OCI-LY7 (cell line): ENCODE data around the gene RIC8B. TPM values are rescaled to one million over a fixed set of nuclear protein-coding genes. Genes with fewer than 3 reads are reported as not detected.
"Not testable (repeated sequence)": the region's sequence is repeated elsewhere in the genome, so short reads cannot be mapped to it uniquely, and the experiment has no call there.

ENCODE experiments used
- BruUV-seq: library from RNA; stranded (reverse); fragments of 400-500 nt; replicated peaks from 2 replicates; lab custom pipeline; 2021; lab: Mats Ljungman, UMichigan
- CTCF ChIA-PET: fragments of 300-600 bp; sonication (Branson Sonifier 250); formaldehyde crosslinking; loops from one replicate; lab custom pipeline; 2022; ENCODE audit warnings: antibody characterized with exemption; ENCODE audit not compliant: unreplicated experiment; lab: Charles Lee
- POLR2A ChIA-PET: fragments of 300-600 bp; sonication (Branson Sonifier 250); formaldehyde crosslinking; loops from one replicate; lab custom pipeline; 2022; ENCODE audit warnings: antibody characterized with exemption; lab: Charles Lee
- DNase-seq: peaks from one replicate; pipeline ENCODE4 v3.0.0-alpha.2; 2015; ENCODE audit warnings: low spot score
- H2AFZ ChIP-seq: fragments of 200-600 bp; sonication (generic), shearing (Covaris generic); 2 replicates; pipeline ENCODE4 v1.6.1; 2014; ENCODE audit warnings: mild to moderate bottlenecking, antibody characterized with exemption, low read length, moderate library complexity
- H3K27ac ChIP-seq: fragments of 200-600 bp; sonication (generic); 2 replicates; pipeline ENCODE4 v1.5.1; 2014; ENCODE audit warnings: mixed run types, low read depth, mild to moderate bottlenecking, moderate library complexity, low read length, inconsistent platforms; ENCODE audit not compliant: poor library complexity, severe bottlenecking
- H3K36me3 ChIP-seq: fragments of 200-600 bp; sonication (generic); 2 replicates; pipeline ENCODE4 v1.6.1; 2014; ENCODE audit warnings: mild to moderate bottlenecking, antibody characterized with exemption, low read length, moderate library complexity, mixed read lengths; ENCODE audit not compliant: insufficient read depth
- H3K4me1 ChIP-seq: fragments of 200-600 bp; sonication (generic); 2 replicates; pipeline ENCODE4 v1.5.1; 2014; ENCODE audit warnings: mild to moderate bottlenecking, low read length; ENCODE audit not compliant: insufficient read depth, poor library complexity, severe bottlenecking
- H3K4me2 ChIP-seq: fragments of 200-600 bp; sonication (generic); 2 replicates; pipeline ENCODE4 v1.6.1; 2014; ENCODE audit warnings: mild to moderate bottlenecking, low read length
- H3K4me3 ChIP-seq: fragments of 200-600 bp; sonication (generic); 2 replicates; pipeline ENCODE4 v1.5.1; 2014; ENCODE audit warnings: mild to moderate bottlenecking, low read depth, low read length; ENCODE audit not compliant: poor library complexity, severe bottlenecking
- H3K79me2 ChIP-seq: fragments of 200-600 bp; sonication (generic); 2 replicates; pipeline ENCODE4 v1.6.1; 2016; ENCODE audit warnings: low read depth, mild to moderate bottlenecking, low read length, moderate library complexity, mixed read lengths; ENCODE audit not compliant: insufficient read depth
- H3K9me2 ChIP-seq: fragments of 200-600 bp; sonication (generic); 2 replicates; pipeline ENCODE4 v1.6.1; 2016; ENCODE audit warnings: mild to moderate bottlenecking, low read length, mixed read lengths; ENCODE audit not compliant: insufficient read depth
- H3K9me3 ChIP-seq: fragments of 200-600 bp; sonication (generic); 2 replicates; pipeline ENCODE4 v1.6.1; 2014; ENCODE audit warnings: mild to moderate bottlenecking, mixed run types, low read length, mixed read lengths
- H4K20me1 ChIP-seq: fragments of 200-600 bp; sonication (generic); 2 replicates; pipeline ENCODE4 v1.6.1; 2014; ENCODE audit warnings: mild to moderate bottlenecking, antibody characterized with exemption, low read length, moderate library complexity, mixed read lengths; ENCODE audit not compliant: insufficient read depth
- EZH2phosphoT487 ChIP-seq: fragments of 200-600 bp; sonication (generic); IDR thresholded peaks from 2 replicates; pipeline ENCODE4 v1.6.1; 2018; ENCODE audit warnings: low read depth, borderline replicate concordance, mild to moderate bottlenecking, mixed run types, antibody characterized with exemption, low read length, moderate library complexity, mixed read lengths
- intact Hi-C: fragments of 100-400 bp; cut with micrococcal nuclease; formaldehyde crosslinking; loops from one replicate; pipeline ENCODE4 v1.10.0; 2022; ENCODE audit not compliant: unreplicated experiment
- total RNA-seq, 2 experiments: library from RNA; depleted of rRNA in 1 of 2; stranded (reverse); fragments of >200 nt in 1 of 2; shearing (Covaris generic) in 1 of 2; gene quantifications; 2 replicates each; pipeline ENCODE4 v1.2.3, GENCODE V29; 2014 to 2022
- TF ChIP-seq, protein P1 (sequence below): fragments of 200-600 bp; sonication (generic); conservative IDR thresholded peaks from 2 replicates; pipeline ENCODE4 v1.5.1; 2014; ENCODE audit warnings: mild to moderate bottlenecking, antibody characterized with exemption, low read length, moderate library complexity, mixed read lengths

RIC8B gene
- total RNA-seq, 2 experiments from 2014 or later: 9.6 TPM; not detected in 1

DNA sequence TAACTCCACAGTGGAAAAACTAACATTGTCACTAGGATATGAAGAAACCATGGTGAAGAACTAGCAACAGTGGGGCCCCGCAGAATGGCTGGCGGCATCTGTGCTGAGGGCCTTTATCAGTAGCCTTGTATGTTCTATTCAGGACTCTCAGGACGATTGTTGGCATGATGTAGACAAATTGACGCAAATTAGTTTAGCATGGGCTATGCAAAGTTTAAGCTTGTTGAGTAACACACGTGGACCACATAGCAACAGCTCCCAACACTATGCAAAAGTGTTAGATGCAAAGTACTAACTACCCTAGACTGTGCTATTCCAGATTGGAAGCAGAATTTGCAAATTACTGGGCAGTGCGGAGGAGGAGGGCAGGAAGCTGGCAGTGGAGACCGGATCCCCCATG lies 143.0 kb downstream of the RIC8B start:
- Histone ChIP-seq H3K36me3 (no peaks in the 10 kb centered on the region), H3K27ac (no peak overlapping the region), H3K4me1 (no peaks in the 10 kb centered on the region), H3K9me2 (no peaks in the 10 kb centered on the region), H3K4me2 (no peak overlapping the region), H3K4me3 (no peak overlapping the region), H3K9me3 (no peaks in the 10 kb centered on the region), H2AFZ (no peak overlapping the region), H3K79me2 (no peaks in the 10 kb centered on the region), H4K20me1 (no peaks in the 10 kb centered on the region)
- TF ChIP-seq, protein P1, sequence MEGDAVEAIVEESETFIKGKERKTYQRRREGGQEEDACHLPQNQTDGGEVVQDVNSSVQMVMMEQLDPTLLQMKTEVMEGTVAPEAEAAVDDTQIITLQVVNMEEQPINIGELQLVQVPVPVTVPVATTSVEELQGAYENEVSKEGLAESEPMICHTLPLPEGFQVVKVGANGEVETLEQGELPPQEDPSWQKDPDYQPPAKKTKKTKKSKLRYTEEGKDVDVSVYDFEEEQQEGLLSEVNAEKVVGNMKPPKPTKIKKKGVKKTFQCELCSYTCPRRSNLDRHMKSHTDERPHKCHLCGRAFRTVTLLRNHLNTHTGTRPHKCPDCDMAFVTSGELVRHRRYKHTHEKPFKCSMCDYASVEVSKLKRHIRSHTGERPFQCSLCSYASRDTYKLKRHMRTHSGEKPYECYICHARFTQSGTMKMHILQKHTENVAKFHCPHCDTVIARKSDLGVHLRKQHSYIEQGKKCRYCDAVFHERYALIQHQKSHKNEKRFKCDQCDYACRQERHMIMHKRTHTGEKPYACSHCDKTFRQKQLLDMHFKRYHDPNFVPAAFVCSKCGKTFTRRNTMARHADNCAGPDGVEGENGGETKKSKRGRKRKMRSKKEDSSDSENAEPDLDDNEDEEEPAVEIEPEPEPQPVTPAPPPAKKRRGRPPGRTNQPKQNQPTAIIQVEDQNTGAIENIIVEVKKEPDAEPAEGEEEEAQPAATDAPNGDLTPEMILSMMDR: no peak
- no peak for TF ChIP-seq EZH2phosphoT487
- ChIA-PET POLR2A (interaction anchor here (0.6 to 1.0 kb wide), 2 partner anchors 254 to 559 kb away, joined by 3 read pairs; partner anchors contain the start of gene POLR3B), CTCF (no interaction called here)
- no peak for DNase-seq
- BruUV-seq: no TSS peak
- intact Hi-C loops: loop anchor here (10.0 kb wide), 1 partner anchor 563 kb away; the partner anchor contains the start of gene POLR3B

DNA sequence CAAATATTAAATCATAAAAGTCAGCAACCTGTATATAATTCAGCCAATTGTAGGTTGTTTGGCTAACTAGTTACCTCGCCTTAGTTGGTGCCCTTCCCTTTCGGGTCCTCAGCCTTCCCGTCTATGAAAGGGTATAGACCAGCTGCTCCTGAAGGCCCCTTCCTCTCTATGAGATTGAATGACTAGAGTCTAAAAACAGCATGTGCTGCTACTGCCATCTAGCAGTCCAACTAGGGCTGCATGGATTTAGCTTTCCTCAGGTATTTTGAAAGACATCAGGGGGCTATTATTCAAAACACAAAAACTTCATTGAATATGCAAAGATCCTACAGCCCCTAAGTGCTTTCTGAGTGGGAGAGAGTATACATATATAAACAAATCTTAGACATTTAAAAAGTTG lies 144.3 kb downstream of the RIC8B start:
- no peak for TF ChIP-seq EZH2phosphoT487
- TF ChIP-seq, protein P1: peak; percentile 79
- DNase-seq: peak; percentile 35
- H3K9me3 ChIP-seq: no peaks in the 10 kb centered on the region
- no peaks in the 10 kb centered on the region for H3K36me3 ChIP-seq
- H4K20me1 ChIP-seq: no peaks in the 10 kb centered on the region
- no peaks in the 10 kb centered on the region for H3K4me1 ChIP-seq
- intact Hi-C loops: loop anchor here (1.0 to 10.0 kb wide), 3 partner anchors 182 to 564 kb away; partner anchors contain the start of gene POLR3B
- no peak overlapping the region for H2AFZ ChIP-seq
- BruUV-seq: no TSS peak
- POLR2A ChIA-PET: no interaction called here
- H3K27ac ChIP-seq: no peak overlapping the region
- CTCF ChIA-PET: no interaction called here
- H3K4me2 ChIP-seq: no peak overlapping the region
- no peaks in the 10 kb centered on the region for H3K9me2 ChIP-seq
- no peaks in the 10 kb centered on the region for H3K79me2 ChIP-seq
- no peak overlapping the region for H3K4me3 ChIP-seq

DNA sequence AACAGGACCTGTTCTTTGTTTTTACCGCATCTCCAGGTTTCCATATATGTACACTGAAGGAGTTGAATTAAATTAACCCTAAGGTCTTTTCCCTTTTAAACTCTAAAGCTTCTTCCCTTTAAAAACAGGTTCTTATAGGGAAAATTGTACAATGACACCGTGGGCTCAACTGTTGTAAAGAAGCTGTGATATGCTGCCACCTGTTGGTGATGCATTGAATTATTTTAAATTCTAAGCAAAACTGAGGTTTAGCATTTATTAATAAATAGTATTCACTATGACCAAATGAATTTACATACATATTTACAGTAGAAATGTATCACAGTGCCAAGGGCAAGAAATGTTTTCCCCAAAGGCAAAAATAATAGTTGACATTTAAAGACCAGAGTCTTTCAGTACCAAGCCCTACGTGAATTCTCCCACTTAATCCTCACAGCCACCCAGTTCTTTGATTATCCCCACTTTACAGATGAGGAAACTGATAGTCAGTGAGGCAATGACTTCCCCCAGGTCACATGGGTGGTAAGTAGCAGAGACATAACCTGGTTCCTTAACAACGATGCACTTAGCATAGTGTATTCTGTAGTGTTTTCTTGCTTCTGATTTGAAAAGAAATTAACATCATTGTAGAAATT lies 145.5 kb downstream of the RIC8B start:
- Histone ChIP-seq H3K79me2 (no peaks in the 10 kb centered on the region), H3K9me2 (no peaks in the 10 kb centered on the region), H3K27ac (no peak overlapping the region), H3K4me3 (no peak overlapping the region), H2AFZ (no peak overlapping the region), H3K4me2 (no peak overlapping the region), H3K4me1 (no peaks in the 10 kb centered on the region), H3K36me3 (no peaks in the 10 kb centered on the region), H3K9me3 (no peaks in the 10 kb centered on the region), H4K20me1 (no peaks in the 10 kb centered on the region)
- POLR2A ChIA-PET: interaction anchor here (0.8 kb wide), 1 partner anchor 22 kb away, joined by 3 read pairs; no protein-coding TSS in a partner anchor
- peak; percentile 57 for DNase-seq
- intact Hi-C loops: loop anchor here (2.0 to 10.0 kb wide), 2 partner anchors 533 to 565 kb away; partner anchors contain the start of gene POLR3B
- CTCF ChIA-PET: no interaction called here
- BruUV-seq: no TSS peak
- TF ChIP-seq, protein P1: peak; percentile 92
- TF ChIP-seq EZH2phosphoT487: no peak

DNA sequence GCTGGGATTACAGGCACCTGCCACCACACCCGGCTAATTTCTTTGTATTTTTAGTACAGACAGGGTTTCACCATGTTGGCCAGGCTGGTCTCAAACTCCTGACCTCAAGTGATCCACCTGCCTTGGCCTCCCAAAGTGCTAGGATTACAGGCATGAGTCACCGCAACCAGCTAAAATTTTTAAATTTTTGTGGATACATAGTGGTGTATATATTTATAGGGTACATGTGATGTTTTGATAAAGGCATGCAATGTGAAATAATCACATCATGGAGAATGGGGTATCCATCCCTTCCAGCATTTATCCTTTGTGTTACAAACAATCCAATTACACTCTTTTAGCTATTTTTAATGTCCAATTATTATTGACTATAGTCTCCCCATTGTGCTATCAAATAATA lies 147.5 kb downstream of the RIC8B start:
- H3K9me3 ChIP-seq, H3K4me3 ChIP-seq, H3K36me3 ChIP-seq, H3K27ac ChIP-seq, POLR2A ChIA-PET, H3K4me1 ChIP-seq, CTCF ChIA-PET, H3K9me2 ChIP-seq, intact Hi-C loops, BruUV-seq, H3K4me2 ChIP-seq, H2AFZ ChIP-seq, H4K20me1 ChIP-seq, DNase-seq, H3K79me2 ChIP-seq: not testable (repeated sequence)
